NCI-H345 (cell line): Measurements from ENCODE around the gene ANKS1A.

Experiments
- DNase-seq: peaks from one replicate; lab custom pipeline; 2025; lab: John Stamatoyannopoulos, UW

ANKS1A gene

GRCh38 chr6:34957231-34957783, 68.3 kb downstream of the ANKS1A start:
- peak; percentile 13 for DNase-seq

- no peak for DNase-seq
Observed at GRCh38 chr6:34958734-34959133, 69.7 kb downstream of the ANKS1A start.

- no peak for DNase-seq
Observed at GRCh38 chr6:34959224-34959623, 70.2 kb downstream of the ANKS1A start.

- no peak for DNase-seq
Observed at GRCh38 chr6:34961082-34961481, 72.0 kb downstream of the ANKS1A start.

- no peak for DNase-seq
Observed at GRCh38 chr6:34961574-34961973, 72.5 kb downstream of the ANKS1A start.

GRCh38 chr6:34964564-34964963, 75.5 kb downstream of the ANKS1A start:
- no peak for DNase-seq

GRCh38 chr6:34967461-34967860, 78.4 kb downstream of the ANKS1A start:
- DNase-seq: no peak

- no peak for DNase-seq
Observed at GRCh38 chr6:34969662-34970265, 80.7 kb downstream of the ANKS1A start.

- no peak for DNase-seq
Observed at GRCh38 chr6:34970488-34970887, 81.4 kb downstream of the ANKS1A start.

GRCh38 chr6:34970957-34971356, 81.9 kb downstream of the ANKS1A start:
- no peak for DNase-seq

- no peak for DNase-seq
Observed at GRCh38 chr6:34973547-34974248, 84.6 kb downstream of the ANKS1A start.

GRCh38 chr6:34974249-34974642, 85.2 kb downstream of the ANKS1A start:
- DNase-seq: no peak

GRCh38 chr6:34976239-34976638, 87.2 kb downstream of the ANKS1A start:
- no peak for DNase-seq

- DNase-seq: no peak
Observed at GRCh38 chr6:34979218-34979617, 90.2 kb downstream of the ANKS1A start.

- no peak for DNase-seq
Observed at GRCh38 chr6:34979994-34980393, 90.9 kb downstream of the ANKS1A start.

- no peak for DNase-seq
Observed at GRCh38 chr6:34981366-34981765, 92.3 kb downstream of the ANKS1A start.

- no peak for DNase-seq
Observed at GRCh38 chr6:34981951-34982350, 92.9 kb downstream of the ANKS1A start.

GRCh38 chr6:34982424-34982852, 93.4 kb downstream of the ANKS1A start:
- DNase-seq: no peak

- DNase-seq: no peak
Observed at GRCh38 chr6:34984416-34984815, 95.4 kb downstream of the ANKS1A start.

- DNase-seq: no peak
Observed at GRCh38 chr6:34985236-34985635, 96.2 kb downstream of the ANKS1A start.

GRCh38 chr6:34986845-34987246, 97.8 kb downstream of the ANKS1A start:
- DNase-seq: peak; percentile 67

GRCh38 chr6:34987506-34987905, 98.5 kb downstream of the ANKS1A start:
- no peak for DNase-seq

GRCh38 chr6:34990971-34991560, 102.0 kb downstream of the ANKS1A start:
- DNase-seq: no peak
